ENCODE results near the gene SLC22A17. TPM values are rescaled to one million over a fixed set of nuclear protein-coding genes. Genes with fewer than 3 reads are reported as not detected.

The SLC22A17 gene
- polyA plus RNA-seq, 1 donor (not counting 4 experiments of a cell fraction or from before 2014, with no cell fraction given) = 0.76 TPM

DNA sequence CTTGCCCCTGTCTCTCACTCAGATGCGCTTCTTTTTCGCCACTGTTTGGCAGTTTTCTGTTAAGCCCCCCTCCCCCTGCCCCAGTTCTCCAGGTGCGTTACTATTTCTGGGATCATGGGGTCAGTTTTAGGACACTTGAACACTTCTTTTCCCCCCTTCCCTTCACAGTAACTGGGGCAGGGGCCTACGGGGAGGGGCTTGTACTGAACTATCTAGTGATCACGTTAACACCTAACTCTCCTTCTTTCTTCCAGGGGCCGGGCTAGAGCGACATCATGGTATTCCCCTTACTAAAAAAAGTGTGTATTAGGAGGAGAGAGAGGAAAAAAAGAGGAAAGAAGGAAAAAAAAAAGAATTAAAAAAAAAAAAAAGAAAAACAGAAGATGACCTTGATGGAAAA is 27.7 kb downstream of the SLC22A17 start:
- Histone ChIP-seq H3K4me1 (ENCODE audit: control insufficient read depth, extremely low read depth, insufficient read depth, low read length) (peaks cover 19% of the 10 kb centered on the region), H3K9ac (ENCODE audit: control insufficient read depth, extremely low read depth, insufficient read depth, low read length) (no peak overlapping the region), H3K36me3 (ENCODE audit: control insufficient read depth in 2 of 2, extremely low read depth in 1 of 2, insufficient read depth in 2 of 2, low read length in 2 of 2) (peaks cover 15 to 16% of the 10 kb centered on the region in 2 experiments), H3K27ac (ENCODE audit: control insufficient read depth, insufficient read depth, low read length) (no peak overlapping the region), H3K9me3 (ENCODE audit: control insufficient read depth, low read depth, low read length) (no peaks in the 10 kb centered on the region), H3K4me3 (ENCODE audit: control insufficient read depth in 2 of 3, extremely low read depth in 1 of 3, insufficient read depth in 2 of 3, low read depth in 1 of 3, low read length in 3 of 3) (no peak overlapping the region), H3K27me3 (ENCODE audit: control insufficient read depth, extremely low read depth, insufficient read depth, low read length) (no peaks in the 10 kb centered on the region), H2AFZ (ENCODE audit: control insufficient read depth, low read length) (no peak overlapping the region), H3K9me1 (ENCODE audit: control insufficient read depth, extremely low read depth, insufficient read depth, low read length) (no peaks in the 10 kb centered on the region), H3K79me2 (ENCODE audit: control insufficient read depth, insufficient read depth, low read length) (peaks cover 23% of the 10 kb centered on the region), H3K4me2 (ENCODE audit: control insufficient read depth, extremely low read depth, insufficient read depth, low read depth, low read length) (no peak overlapping the region), H4K20me1 (ENCODE audit: control insufficient read depth, extremely low read depth, insufficient read depth, low read length) (no peaks in the 10 kb centered on the region)
- dilution Hi-C loops (cut with MboI; ENCODE audit: extremely low pct_ligation_motif_present, low sequenced_read_pairs) = no loop called here
- DNase-seq (ENCODE audit: low read depth, low spot score) (no peak), FAIRE-seq (no peak)
- no peak for TF ChIP-seq EZH2 (IDR thresholded peaks at IDR 0.05; ENCODE audit: low read length)
- TF ChIP-seq, protein P1, sequence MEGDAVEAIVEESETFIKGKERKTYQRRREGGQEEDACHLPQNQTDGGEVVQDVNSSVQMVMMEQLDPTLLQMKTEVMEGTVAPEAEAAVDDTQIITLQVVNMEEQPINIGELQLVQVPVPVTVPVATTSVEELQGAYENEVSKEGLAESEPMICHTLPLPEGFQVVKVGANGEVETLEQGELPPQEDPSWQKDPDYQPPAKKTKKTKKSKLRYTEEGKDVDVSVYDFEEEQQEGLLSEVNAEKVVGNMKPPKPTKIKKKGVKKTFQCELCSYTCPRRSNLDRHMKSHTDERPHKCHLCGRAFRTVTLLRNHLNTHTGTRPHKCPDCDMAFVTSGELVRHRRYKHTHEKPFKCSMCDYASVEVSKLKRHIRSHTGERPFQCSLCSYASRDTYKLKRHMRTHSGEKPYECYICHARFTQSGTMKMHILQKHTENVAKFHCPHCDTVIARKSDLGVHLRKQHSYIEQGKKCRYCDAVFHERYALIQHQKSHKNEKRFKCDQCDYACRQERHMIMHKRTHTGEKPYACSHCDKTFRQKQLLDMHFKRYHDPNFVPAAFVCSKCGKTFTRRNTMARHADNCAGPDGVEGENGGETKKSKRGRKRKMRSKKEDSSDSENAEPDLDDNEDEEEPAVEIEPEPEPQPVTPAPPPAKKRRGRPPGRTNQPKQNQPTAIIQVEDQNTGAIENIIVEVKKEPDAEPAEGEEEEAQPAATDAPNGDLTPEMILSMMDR (optimal IDR thresholded peaks at IDR 0.05 in 1 of 3, IDR thresholded peaks at IDR 0.05 in 1 of 3, conservative IDR thresholded peaks at IDR 0.05 in 1 of 3; ENCODE audit: extremely low read depth in 1 of 3, insufficient read depth in 2 of 3, low read length in 3 of 3) = no peak

DNA sequence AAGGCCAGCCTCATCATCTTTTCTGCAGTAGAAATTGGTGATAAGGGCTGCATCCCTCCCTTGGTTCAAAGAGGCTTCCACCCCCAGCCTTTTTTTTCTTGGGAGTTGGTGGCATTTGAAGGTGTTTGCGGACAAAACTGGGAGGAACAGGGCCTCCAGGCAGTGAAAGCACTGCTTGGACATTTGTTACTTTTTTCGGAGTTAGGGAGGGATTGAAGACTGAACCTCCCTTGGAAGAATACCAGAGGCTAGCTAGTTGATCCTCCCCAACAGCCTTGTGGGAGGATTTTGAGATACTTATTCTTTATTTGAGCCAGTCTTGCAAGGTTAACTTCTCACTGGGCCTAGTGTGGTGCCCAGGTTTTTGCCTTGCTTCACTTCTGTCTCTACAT is 28.2 kb downstream of the SLC22A17 start:
- H3K27me3 ChIP-seq (ENCODE audit: control insufficient read depth, extremely low read depth, insufficient read depth, low read length) = no peaks in the 10 kb centered on the region
- TF ChIP-seq, protein P1 (optimal IDR thresholded peaks at IDR 0.05 in 1 of 3, IDR thresholded peaks at IDR 0.05 in 1 of 3, conservative IDR thresholded peaks at IDR 0.05 in 1 of 3; ENCODE audit: extremely low read depth in 1 of 3, insufficient read depth in 2 of 3, low read length in 3 of 3) = no peak
- no peak for TF ChIP-seq EZH2 (IDR thresholded peaks at IDR 0.05; ENCODE audit: low read length)
- no peak overlapping the region for H3K9ac ChIP-seq (ENCODE audit: control insufficient read depth, extremely low read depth, insufficient read depth, low read length)
- H3K4me3 ChIP-seq (ENCODE audit: control insufficient read depth in 2 of 3, extremely low read depth in 1 of 3, insufficient read depth in 2 of 3, low read depth in 1 of 3, low read length in 3 of 3) = no peak overlapping the region
- H3K36me3 ChIP-seq (ENCODE audit: control insufficient read depth in 2 of 2, extremely low read depth in 1 of 2, insufficient read depth in 2 of 2, low read length in 2 of 2) = peaks cover 17 to 18% of the 10 kb centered on the region in 2 experiments
- no peaks in the 10 kb centered on the region for H3K9me3 ChIP-seq (ENCODE audit: control insufficient read depth, low read depth, low read length)
- no peak for FAIRE-seq
- no peak overlapping the region for H2AFZ ChIP-seq (ENCODE audit: control insufficient read depth, low read length)
- dilution Hi-C loops (cut with MboI; ENCODE audit: extremely low pct_ligation_motif_present, low sequenced_read_pairs) = no loop called here
- no peaks in the 10 kb centered on the region for H4K20me1 ChIP-seq (ENCODE audit: control insufficient read depth, extremely low read depth, insufficient read depth, low read length)
- peaks cover 19% of the 10 kb centered on the region for H3K4me1 ChIP-seq (ENCODE audit: control insufficient read depth, extremely low read depth, insufficient read depth, low read length)
- peaks cover 23% of the 10 kb centered on the region for H3K79me2 ChIP-seq (ENCODE audit: control insufficient read depth, insufficient read depth, low read length)
- H3K27ac ChIP-seq (ENCODE audit: control insufficient read depth, insufficient read depth, low read length) = no peak overlapping the region
- H3K9me1 ChIP-seq (ENCODE audit: control insufficient read depth, extremely low read depth, insufficient read depth, low read length) = no peaks in the 10 kb centered on the region
- no peak overlapping the region for H3K4me2 ChIP-seq (ENCODE audit: control insufficient read depth, extremely low read depth, insufficient read depth, low read depth, low read length)
- DNase-seq (ENCODE audit: low read depth, low spot score) = no peak
